Lower lobe of right lung (tissue), 2 donors: ENCODE measurements around the gene CLEC1B. TPM values are rescaled to one million over a fixed set of nuclear protein-coding genes. Genes with fewer than 3 reads are reported as not detected.
"Not testable (repeated sequence)": the region's sequence is repeated elsewhere in the genome, so short reads cannot be mapped to it uniquely, and the experiment has no call there.

Source experiments
- ATAC-seq, 2 donors: fragments of 200-7000 bp; cut with Tn5 transposase; one replicate each; pipeline ENCODE4 v1.9.1; 2020 to 2022; ENCODE audit warnings: mild to moderate bottlenecking in 2 of 2, moderate library complexity in 2 of 2
- DNase-seq: peaks from one replicate; pipeline ENCODE4 v3.0.0-alpha.2; 2020
- H3K27ac ChIP-seq: fragments of 200-600 bp; one replicate; pipeline ENCODE4 v1.8.0; 2022
- H3K27me3 ChIP-seq: fragments of 200-600 bp; one replicate; pipeline ENCODE4 v1.8.0; 2022; ENCODE audit warnings: low read depth
- H3K36me3 ChIP-seq: fragments of 200-600 bp; one replicate; pipeline ENCODE4 v1.8.0; 2022; ENCODE audit warnings: mild to moderate bottlenecking
- H3K4me1 ChIP-seq: fragments of 200-600 bp; one replicate; pipeline ENCODE4 v1.8.0; 2022
- H3K4me3 ChIP-seq: fragments of 200-600 bp; one replicate; pipeline ENCODE4 v1.8.0; 2022; ENCODE audit warnings: mild to moderate bottlenecking
- H3K9me3 ChIP-seq: fragments of 200-600 bp; one replicate; pipeline ENCODE4 v1.8.0; 2022
- CTCF ChIP-seq: fragments of 200-600 bp; IDR thresholded peaks from one replicate; pipeline ENCODE4 v1.8.0; 2022; ENCODE audit warnings: antibody characterized with exemption, mild to moderate bottlenecking
- intact Hi-C: fragments of 100-400 bp; cut with DNase I; formaldehyde crosslinking; loops from one replicate; pipeline ENCODE4 v1.11.0; 2022
- total RNA-seq: library from RNA; stranded (reverse); fragmentation: NEBNext Ultra II Directional; extraction: Animal tissue kit (Norgen Biotek cat#: 25700); gene quantifications from one replicate; pipeline ENCODE4 v1.2.1, GENCODE V29; 2021
- donor health status: DM: no; HTN: yes; CAD: no; lungs with severe emphysema.

Gene CLEC1B
- total RNA-seq, 1 donor from 2014 or later: 0.95 TPM

- intact Hi-C loops: no loop called here
- H3K27me3 ChIP-seq: no peaks in the 10 kb centered on the region
- ATAC-seq: no peak
- no peak for TF ChIP-seq CTCF
- H3K4me3 ChIP-seq: no peak overlapping the region
- H3K9me3 ChIP-seq: no peaks in the 10 kb centered on the region
- H3K36me3 ChIP-seq: no peaks in the 10 kb centered on the region
- no peak for DNase-seq
- no peaks in the 10 kb centered on the region for H3K4me1 ChIP-seq
- H3K27ac ChIP-seq: no peak overlapping the region
Observed at GRCh38 chr12:9975614-9976013, 23.3 kb downstream of the CLEC1B start.

GRCh38 chr12:9974731-9975130, 24.2 kb downstream of the CLEC1B start:
- H3K4me3 ChIP-seq, H3K4me1 ChIP-seq, H3K36me3 ChIP-seq, H3K27ac ChIP-seq, H3K27me3 ChIP-seq, DNase-seq, H3K9me3 ChIP-seq, ATAC-seq, intact Hi-C loops: not testable (repeated sequence)

- peak overlapping the region; percentile 39 for H3K4me3 ChIP-seq
- peak; percentile 37 to 56 for ATAC-seq
- no peaks in the 10 kb centered on the region for H3K9me3 ChIP-seq
- intact Hi-C loops: no loop called here
- no peak for TF ChIP-seq CTCF
- H3K36me3 ChIP-seq: no peaks in the 10 kb centered on the region
- H3K27ac ChIP-seq: no peak overlapping the region
- no peak for DNase-seq
- no peaks in the 10 kb centered on the region for H3K4me1 ChIP-seq
- no peaks in the 10 kb centered on the region for H3K27me3 ChIP-seq
Observed at GRCh38 chr12:9973949-9974348, 25.0 kb downstream of the CLEC1B start.

DNA sequence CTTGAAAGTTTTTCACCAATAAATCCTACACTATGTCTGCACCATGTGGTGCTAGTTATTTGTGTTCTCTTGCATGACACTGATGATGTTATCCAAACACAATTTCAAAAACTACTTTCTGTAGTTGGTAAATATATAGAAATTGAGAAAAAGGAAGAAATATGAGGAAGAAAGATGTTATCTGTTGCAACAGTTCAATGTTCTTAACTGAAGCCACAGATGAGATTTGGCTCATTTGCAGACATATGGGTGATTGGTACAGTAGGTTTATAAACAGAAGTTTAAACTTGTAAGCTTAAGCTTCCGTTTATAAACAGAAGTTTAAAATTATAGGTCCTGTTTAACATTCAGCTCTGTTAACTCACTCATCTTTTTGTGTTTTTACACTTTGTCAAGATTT, 27.7 kb downstream of the CLEC1B start, which contains the start of gene CLEC12A:
Gene CLEC12A (plus strand): TSS at position 229 of the 400 bp plus-strand sequence. CDS start 188 bp downstream, outside the sequence.
- DNase-seq (no peak), ATAC-seq (peak; percentile 57 to 62)
- Histone ChIP-seq H3K4me3 (peak within 1 kb of the TSS; percentile 39), H3K27me3 (no peaks in the 10 kb centered on the region), H3K9me3 (no peaks in the 10 kb centered on the region), H3K27ac (peak within 1 kb of the TSS; percentile 39), H3K4me1 (no peaks in the 10 kb centered on the region), H3K36me3 (no peaks in the 10 kb centered on the region)
- no peak for TF ChIP-seq CTCF
- intact Hi-C loops: no loop called here

GRCh38 chr12:9969673-9970072, 29.2 kb downstream of the CLEC1B start:
- Histone ChIP-seq H3K36me3 (no peaks in the 10 kb centered on the region), H3K4me3 (no peak overlapping the region), H3K4me1 (peaks cover 2% of the 10 kb centered on the region), H3K27ac (no peak overlapping the region), H3K27me3 (no peaks in the 10 kb centered on the region), H3K9me3 (no peaks in the 10 kb centered on the region)
- TF ChIP-seq CTCF: no peak
- no peak for DNase-seq
- ATAC-seq: no peak
- intact Hi-C loops: no loop called here

DNA sequence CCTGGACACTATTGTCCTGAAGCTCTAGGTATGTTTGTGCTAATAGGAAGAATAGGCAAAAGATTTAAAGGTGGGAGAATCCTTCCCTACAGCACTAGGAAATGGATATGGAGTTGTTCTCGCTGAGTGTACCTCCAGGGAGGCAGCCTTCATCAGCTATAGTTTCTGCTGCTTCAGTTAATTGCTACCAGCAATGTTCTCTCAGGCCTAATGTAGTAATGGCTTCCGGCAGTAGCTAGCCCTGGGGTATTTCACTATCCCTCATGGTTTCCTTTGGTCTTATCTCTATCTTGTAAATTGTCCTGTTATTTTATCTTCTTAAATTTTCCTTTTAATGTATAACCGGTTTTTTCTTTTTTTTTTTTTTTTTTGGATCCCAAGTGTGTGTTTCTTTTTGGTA, 37.0 kb downstream of the CLEC1B start:
- H3K36me3 ChIP-seq: no peaks in the 10 kb centered on the region
- intact Hi-C loops: no loop called here
- H3K4me3 ChIP-seq: no peak overlapping the region
- H3K9me3 ChIP-seq: no peaks in the 10 kb centered on the region
- no peak for TF ChIP-seq CTCF
- no peak for ATAC-seq
- no peak overlapping the region for H3K27ac ChIP-seq
- H3K4me1 ChIP-seq: peaks cover 3% of the 10 kb centered on the region
- H3K27me3 ChIP-seq: no peaks in the 10 kb centered on the region
- no peak for DNase-seq
